GM20000 (cell line): ENCODE results near the gene ITPR2.

ENCODE experiments used
- DNase-seq: peaks from one replicate; pipeline ENCODE4 v3.0.0; 2012; ENCODE audit warnings: low spot score
- CTCF ChIP-seq: IDR thresholded peaks from 2 replicates; pipeline ENCODE4 v1.5.1; 2012; ENCODE audit warnings: mild to moderate bottlenecking, control low read depth; ENCODE audit errors: extremely low read depth, missing control alignments

The ITPR2 gene

DNA sequence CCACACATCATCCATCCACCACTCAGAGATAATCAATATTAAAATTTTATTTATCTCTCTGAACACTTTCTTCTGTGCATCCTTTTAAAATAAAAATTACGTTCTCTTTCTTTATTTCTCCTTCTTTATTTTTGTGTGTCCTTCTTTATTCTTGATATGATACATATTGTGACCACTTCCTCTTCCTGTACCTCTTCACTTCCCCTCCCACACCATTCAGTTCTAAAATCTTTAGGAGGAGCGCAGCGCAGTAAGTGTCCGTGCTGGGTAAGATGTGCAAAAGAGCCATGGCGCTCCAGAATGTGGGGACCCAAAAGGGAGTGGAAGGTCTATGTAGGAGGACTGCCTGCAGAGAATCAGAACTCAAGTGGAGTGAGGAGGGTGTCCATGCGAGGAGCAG is 256.7 kb downstream of the ITPR2 start:
- TF ChIP-seq CTCF: no peak
- no peak for DNase-seq

GRCh38 chr12:26573225-26573909 is 259.6 kb downstream of the ITPR2 start:
- no peak for TF ChIP-seq CTCF
- no peak for DNase-seq

DNA sequence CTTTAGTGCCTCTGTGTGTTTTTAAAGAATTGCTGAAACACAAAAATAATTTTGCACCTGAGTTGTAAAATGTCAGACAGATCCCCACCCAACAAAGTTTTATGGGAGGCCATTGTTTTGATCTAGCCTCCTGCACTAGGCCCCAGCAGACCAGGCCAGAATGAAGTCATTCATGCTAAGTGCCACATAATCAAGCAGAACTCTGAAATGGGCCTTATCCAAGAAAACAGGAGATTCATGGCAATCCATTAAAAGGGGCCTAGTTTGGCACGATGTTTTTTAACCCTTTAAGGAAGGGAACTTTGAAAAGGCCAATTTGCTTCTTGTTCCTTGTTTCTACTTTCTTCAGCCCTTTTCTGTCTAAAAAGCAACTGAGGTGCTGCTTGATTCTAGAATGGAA is 260.9 kb downstream of the ITPR2 start:
- DNase-seq: no peak
- TF ChIP-seq CTCF: no peak

DNA sequence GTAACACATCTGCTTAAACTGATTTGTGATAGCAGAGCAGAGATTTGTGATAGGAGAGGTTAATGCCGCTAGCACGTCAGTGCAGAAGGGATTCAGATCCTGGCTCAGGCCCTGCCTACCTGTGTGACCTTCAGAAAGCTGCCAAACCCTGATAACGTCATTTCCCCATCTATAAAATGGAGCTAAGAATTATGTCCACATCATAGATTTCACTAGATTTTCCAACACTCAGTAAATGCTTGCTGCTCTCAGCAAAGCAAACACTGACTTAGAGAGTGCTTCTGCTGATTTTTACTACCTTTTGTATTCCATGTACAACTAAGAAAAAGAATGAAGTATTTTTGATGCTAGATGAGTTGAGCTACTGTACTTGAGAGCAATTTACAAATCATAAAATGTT is 261.4 kb downstream of the ITPR2 start:
- no peak for DNase-seq

DNA sequence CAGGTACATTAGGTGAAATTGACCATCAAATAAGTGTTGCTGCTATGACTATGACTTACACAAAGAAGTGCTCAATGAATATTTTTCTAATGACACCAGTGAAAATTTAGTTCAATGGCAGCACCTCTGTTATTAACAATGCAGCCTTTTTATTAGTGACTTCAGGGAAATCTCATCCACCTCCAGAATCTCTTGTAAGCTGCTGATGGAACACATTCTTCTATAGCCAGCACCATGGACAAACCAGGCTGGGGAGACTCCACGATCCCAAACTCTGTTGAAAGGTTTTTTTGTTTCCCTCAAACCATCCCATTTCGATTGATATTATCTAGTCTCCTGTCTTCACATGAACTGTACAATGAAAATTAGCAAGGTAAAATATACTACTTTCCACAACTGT is 265.9 kb downstream of the ITPR2 start:
- DNase-seq: no peak

More for the DNA sequence above, 261.4 kb downstream of the ITPR2 start:
- TF ChIP-seq CTCF: no peak

GRCh38 chr12:26566675-26567074 is 266.3 kb downstream of the ITPR2 start:
- TF ChIP-seq CTCF: no peak
- DNase-seq: no peak

More for the DNA sequence above, 265.9 kb downstream of the ITPR2 start:
- no peak for TF ChIP-seq CTCF

GRCh38 chr12:26566186-26566585 is 266.8 kb downstream of the ITPR2 start:
- no peak for TF ChIP-seq CTCF
- DNase-seq: no peak
